Stimulated activated CD8-positive, alpha-beta memory T cell treated with anti-CD3 and anti-CD28 coated beads, Interleukin-2, amount 100 ng/mL, for 48 hours (primary cell): ENCODE measurements around the gene ALPI.

Experiments used
- DNase-seq, 2 donors: peaks; one replicate each; pipeline ENCODE4 v3.0.0-alpha.2; 2020; ENCODE audit warnings: low read depth in 2 of 2

Gene ALPI

DNA sequence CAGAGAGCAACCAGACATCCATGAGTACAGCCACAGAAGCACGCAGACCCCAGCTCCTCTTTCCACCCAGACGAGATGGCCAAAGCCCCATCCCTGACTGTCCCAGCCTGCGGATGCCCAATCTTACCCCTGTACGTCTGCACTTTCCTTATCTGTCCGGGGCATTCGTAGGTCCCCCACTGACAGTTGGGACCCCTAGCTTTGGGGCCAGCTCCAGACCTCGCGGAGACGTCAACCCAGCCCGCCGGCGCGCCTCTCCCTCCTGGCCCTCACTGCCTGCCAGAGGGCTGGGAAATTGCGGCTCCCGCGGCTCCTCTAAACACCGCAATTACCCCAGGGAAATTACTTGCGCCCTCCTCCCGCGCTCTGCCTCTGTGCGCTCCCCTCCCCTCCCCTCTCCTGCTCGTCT is 29.4 kb downstream of the ALPI start:
- DNase-seq = no peak

DNA sequence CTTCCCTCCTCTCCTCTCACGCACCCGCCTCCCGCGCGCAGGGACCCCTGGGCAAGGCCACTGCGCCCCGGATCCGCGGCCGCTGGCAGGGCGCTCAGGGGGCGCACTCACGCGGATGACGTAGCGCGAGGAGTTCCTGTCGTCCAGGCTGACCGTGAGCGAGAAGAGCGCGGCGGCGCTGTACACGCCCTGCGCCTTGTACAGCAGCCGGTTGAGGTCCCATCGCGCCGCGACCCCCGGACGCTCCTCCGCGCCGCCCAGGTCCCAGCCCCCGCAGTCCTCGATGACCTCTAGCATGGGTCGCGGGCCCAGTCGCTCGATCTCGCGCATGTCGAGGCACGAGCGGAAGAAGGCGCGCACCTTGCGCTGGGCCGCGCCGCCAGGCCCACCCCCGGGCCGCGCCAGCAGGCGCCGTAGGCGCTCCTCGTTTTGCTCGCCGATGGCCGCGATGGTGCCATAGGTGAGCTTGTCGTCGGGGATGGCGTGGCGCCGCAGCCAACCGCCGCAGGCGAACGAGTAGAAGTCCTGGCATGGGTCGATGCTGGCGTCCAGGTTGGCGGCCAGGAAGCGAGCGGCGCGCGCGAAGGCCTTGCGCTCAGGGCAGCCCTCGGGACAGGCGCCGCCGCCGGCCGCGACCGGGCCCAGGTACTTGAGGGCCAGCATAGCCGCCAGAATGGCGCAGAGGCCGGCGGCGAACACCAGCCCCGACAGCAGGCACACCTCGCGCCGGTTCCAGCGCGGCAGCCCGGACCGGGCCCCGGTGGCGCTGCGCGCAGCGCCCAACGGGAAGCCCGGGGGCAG is 30.0 kb downstream of the ALPI start:
- DNase-seq = no peak

DNA sequence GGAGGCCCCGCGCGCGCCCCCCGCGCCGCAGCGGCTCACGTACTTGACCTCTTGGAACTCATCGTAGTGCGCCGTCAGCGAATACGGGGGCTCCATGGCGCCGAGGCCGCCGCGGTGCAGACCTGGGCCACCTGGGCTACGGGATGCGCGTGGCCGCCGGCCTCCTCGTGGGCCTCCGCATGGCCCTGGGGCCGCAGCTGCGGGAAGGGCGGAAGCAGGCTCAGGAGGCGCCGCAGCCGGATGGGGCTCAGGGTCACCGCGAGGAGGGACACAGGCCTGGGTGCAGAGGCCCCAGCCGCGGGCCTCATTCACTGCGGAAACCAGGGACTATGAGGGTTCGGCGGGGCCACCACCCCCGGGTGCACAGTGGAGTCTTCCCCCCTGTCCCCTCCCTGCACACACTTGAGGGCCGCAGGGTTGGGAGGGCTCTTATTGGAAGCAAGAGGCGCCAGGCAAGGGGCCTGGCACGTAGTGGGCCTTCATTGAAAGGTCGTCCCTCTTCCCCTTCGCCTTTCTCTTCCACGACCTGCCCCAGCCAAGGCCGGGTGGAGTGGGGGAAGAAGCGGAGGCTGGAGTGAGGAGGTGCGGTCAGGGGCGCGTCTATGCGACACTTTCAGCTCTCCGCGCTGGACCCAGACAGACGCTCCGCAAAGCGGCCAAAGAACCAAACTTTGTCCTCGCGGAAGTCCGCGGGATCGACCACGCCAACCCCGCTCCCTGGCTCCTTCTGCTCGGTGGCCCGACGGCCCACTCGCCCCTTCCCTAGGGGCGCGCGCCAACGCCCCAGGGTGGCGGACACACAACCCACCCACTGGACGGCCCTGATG is 30.8 kb downstream of the ALPI start:
- DNase-seq = no peak

DNA sequence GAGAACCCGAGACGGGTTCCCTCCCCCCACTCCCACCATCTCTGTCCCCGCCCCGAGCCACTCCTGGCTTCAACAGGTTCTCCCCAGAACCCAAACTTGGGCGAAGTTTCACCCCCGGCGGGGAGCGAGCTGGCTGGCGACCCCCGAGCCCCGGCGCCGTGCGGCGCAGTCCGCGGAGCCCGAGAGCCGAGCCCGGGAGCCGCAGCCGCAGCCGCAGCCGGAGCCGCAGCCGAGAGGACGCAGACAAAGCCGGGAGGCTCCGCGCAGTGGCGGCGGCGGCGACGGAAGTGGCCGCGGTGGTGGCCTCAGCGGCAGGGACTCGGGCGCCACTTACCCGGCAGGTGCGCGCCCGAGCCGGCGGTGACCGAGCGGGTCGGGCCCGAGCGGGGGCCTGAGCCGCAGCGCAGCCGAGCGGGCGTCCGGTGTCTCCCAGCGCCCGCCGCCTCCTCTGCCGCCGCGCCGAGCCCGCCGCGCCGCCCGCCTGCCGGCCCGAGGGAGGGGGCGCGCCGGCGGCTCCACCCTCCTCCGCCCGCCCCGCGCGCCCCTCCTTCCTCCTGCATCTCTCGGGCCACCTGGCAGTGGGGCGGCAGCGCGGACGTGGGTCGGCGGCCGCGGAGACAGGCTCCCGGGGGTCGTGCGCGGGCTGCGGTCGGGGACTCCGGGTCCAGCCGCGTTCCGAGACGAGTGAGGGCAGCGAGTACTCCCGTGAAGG is 31.6 kb downstream of the ALPI start, which contains the start of gene ECEL1:
TSS of gene ECEL1 (minus strand) at position 450 of the 712 bp plus-strand sequence. CDS start 1,181 bp downstream, outside the sequence.
- no peak for DNase-seq

DNA sequence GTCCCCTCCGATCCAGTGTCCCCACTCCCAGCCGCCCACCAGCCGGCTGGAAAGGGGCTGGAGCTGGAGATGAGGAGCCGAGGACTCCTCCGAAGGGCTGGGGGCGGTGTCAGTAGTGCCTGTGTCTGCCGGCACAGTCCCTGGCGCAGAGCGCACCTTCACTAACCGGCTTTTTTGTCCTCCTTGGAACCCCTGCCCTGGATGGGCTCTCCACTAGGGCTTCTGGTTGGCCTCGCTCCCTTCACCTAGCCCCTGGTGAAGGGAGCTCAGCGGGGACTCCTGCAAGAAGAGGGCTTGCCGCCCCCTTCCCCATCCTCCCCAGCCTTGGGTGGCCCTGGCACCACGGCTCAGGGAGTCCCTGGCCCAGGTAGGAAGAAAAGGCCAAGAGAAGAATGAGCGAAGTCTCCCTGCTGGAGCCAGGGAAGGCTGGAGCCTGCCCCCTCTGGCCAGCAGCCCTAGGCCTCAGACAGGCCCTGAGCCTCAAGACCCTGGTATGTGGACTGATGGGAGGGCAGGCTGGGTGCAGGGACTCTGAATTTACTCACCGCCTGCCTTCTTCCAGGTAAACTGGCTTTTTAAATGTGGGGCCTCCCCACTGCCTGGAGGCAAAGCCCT is 32.3 kb downstream of the ALPI start:
- DNase-seq = no peak

- no peak for DNase-seq
These were observed 32.9 kb downstream of the ALPI start for GRCh38 chr2:232488721-232489300.

GRCh38 chr2:232489516-232490220 is 33.7 kb downstream of the ALPI start:
- no peak for DNase-seq

GRCh38 chr2:232490221-232491138 is 34.5 kb downstream of the ALPI start:
- no peak for DNase-seq

DNA sequence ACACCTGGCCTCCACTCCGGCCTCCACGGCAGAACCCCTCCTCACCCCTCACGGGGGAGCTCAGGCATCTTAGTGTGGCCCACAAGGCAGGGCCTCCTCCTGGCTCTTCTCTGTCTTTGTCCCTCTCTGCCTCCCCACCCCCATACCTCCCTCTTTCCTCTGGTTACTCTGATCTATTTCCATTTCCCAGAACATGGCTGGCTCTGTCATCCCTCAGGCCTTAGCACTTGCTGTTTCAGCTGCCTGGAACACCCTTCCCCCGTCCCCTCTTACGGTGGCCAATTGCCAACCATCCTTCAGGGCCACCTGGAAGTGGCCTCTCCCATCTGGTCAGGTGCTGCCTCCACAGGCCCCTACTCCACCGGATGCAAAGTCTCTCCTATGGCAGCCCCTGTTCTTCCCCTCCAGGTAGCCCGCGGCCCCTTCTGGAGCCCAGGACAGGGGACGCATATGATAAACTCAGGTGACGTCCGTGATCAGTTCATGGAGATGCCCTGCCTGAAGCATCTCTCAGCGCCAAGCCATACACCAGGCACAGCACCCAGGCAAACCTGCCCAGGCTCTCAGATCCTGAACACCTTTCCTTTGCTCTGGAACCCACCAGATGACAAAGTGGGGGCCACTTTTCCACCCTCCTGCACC is 35.3 kb downstream of the ALPI start:
- no peak for DNase-seq

DNA sequence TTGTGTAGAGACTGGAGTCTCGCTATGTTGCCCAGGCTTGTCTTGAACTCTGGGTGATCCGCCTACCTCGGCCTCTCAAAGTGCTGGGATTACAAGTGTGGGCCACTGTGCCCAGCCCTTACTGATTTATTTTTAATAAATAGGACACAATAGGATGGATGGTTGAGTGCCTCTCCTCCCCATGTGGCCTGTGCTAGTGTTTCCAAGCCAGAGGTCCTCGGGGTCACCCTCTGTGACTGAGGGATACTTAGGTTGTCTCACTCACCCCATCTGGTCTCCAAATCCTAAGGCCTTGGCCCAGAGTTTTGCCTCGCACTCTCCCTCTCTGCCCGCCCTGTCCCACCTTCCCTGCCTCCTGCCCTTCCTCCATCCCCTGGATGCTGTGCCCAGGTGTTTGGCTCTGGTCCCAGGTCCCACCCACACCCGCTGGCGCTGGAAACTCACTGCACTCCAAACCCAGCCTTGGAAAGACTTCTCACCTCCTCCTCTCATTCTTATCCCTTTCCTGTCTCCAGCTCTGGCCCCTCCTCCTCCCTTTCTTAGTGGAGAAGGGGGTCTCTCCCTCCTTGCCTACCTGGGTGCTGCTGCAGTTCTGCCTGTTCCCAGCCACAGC is 36.4 kb downstream of the ALPI start:
- DNase-seq = no peak

DNA sequence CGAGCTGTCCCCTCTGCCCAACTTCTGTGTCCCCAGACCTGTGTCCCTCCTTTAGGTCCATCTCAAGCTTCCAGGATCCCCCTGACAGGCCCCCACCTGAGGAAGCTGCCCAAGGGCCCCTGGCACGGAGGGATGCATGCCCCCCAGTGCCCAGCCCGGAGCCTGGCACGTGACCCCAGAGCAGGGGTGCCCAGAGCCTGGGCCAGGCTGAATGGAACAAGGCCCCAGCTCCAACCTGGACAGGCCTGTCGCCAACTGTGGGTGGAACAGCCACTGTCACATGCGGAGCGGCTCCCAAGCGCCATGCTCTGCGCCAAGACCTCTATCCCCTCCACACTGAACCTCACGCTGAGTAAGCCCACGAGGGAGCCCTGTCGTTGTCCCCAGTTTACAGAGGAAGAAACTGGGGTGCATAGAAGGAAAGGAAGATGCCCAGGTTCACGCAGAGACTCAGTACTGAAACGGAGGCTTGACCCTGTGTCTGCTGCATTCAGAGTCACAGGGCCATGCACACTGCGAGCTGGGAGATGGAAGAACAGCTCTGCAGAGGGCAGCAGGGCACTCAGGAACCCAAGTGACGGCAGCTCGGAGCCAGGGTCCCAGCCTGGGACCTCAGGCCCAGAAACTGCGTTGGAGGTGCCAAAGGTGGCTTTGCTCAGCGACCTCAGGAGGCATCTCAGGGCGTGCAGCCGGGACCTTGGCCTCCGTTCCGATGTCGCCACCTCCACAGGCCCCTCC is 37.2 kb downstream of the ALPI start:
- DNase-seq = no peak

GRCh38 chr2:232493701-232494474 is 37.9 kb downstream of the ALPI start:
- DNase-seq = no peak

- DNase-seq = no peak
These were observed 38.6 kb downstream of the ALPI start for GRCh38 chr2:232494542-232494941.

GRCh38 chr2:232495292-232495691 is 39.3 kb downstream of the ALPI start:
- no peak for DNase-seq

DNA sequence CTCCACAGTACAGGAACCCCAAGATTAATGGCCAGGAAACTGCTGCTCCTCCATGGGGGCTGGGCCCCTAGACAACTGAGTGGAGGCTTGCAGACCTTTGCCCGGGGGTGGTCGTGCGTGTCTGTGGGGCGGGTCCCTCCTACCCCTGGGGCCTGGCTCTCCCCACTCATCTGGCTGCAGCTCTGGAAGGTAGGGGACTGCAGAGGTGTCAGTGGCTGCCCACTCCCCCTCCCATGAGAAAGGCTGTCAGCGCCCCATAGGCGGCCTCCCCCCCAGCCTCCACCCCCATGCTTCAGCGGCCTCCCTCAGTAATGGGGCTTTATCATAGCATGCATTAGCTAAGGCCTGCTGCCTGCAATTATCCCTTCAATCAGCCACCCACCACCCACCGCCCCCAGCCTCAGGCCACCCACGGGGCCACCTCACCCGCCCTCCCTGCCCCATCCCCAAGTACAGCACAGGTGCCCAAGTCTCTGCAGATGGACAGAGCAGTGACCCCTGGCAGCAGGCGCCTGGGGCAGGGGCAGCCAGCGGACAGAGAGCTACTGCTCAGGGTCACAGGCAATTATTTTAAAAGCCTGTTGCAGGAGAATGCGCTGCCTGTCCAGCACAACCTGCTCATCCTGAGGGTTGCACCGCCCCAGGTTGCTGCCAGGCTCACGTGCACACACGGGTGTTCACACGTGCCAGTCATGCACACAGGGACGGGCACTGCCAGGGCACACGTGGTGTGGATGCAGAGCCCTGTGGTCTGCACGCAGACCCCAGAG is 40.7 kb downstream of the ALPI start:
- no peak for DNase-seq

DNA sequence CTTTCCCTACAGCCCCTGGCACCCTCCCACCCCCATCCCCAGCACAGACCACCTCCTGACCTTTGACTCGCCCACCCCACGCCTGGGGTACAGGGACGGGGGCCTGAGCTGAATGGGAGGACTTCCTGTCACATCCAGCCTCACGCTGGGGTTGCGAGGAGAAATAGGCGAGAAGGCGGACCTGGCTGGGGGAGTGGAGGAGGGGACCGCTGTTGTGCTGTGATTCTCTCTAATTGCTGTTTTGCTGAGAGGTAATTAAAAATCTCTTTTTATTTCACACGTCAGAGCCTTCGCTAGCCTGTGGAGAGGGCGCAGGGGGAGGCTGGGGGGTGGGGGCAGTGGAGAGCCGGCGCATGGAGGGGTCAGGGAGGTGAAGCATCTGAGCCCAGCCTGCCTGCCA is 41.4 kb downstream of the ALPI start:
- no peak for DNase-seq

GRCh38 chr2:232498452-232498851 is 42.5 kb downstream of the ALPI start:
- no peak for DNase-seq
